ENCODE data around the gene MRPL45.

Gene MRPL45

DNA sequence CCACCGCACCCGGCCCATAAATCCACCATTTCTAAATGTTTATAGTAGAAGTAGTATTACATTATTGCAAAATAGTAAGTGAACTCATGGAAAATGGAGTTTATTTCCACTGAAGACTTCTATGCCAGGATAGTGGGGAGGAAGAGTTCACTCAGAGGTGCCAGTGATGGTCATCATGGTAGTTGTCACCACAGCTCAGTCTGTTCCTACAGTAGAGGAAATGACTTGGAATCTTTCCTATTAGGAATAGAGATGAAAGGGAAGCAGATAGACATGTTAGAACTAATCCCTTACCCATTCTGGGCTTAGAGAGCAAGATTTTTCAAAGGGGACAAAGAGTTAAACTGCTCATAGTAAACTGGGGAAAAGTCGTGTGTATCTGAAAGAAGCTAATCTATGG lies 20.1 kb downstream of the MRPL45 start:
- no peaks in the 10 kb centered on the region for H3K79me2 ChIP-seq (ENCODE audit: low read length)
- no peak overlapping the region for H3K9ac ChIP-seq (ENCODE audit: low read length)
- H3K4me1 ChIP-seq (ENCODE audit: low read length), result no peaks in the 10 kb centered on the region
- H3K4me2 ChIP-seq (ENCODE audit: low read length), result no peak overlapping the region
- peaks cover 10% of the 10 kb centered on the region for H3K36me3 ChIP-seq (replicated peaks; ENCODE audit: low read depth, low read length)
- TF ChIP-seq, protein P1, sequence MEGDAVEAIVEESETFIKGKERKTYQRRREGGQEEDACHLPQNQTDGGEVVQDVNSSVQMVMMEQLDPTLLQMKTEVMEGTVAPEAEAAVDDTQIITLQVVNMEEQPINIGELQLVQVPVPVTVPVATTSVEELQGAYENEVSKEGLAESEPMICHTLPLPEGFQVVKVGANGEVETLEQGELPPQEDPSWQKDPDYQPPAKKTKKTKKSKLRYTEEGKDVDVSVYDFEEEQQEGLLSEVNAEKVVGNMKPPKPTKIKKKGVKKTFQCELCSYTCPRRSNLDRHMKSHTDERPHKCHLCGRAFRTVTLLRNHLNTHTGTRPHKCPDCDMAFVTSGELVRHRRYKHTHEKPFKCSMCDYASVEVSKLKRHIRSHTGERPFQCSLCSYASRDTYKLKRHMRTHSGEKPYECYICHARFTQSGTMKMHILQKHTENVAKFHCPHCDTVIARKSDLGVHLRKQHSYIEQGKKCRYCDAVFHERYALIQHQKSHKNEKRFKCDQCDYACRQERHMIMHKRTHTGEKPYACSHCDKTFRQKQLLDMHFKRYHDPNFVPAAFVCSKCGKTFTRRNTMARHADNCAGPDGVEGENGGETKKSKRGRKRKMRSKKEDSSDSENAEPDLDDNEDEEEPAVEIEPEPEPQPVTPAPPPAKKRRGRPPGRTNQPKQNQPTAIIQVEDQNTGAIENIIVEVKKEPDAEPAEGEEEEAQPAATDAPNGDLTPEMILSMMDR (IDR thresholded peaks at IDR 0.05; ENCODE audit: low read depth, low read length), result no peak
- TF ChIP-seq EZH2phosphoT487 (IDR thresholded peaks at IDR 0.05; ENCODE audit: low read depth), result no peak
- H3K4me3 ChIP-seq (ENCODE audit: low read length), result no peak overlapping the region
- H3K27me3 ChIP-seq (ENCODE audit: low read depth, low read length), result no peaks in the 10 kb centered on the region
- no peak overlapping the region for H3K27ac ChIP-seq (ENCODE audit: low read length)
- H4K20me1 ChIP-seq (ENCODE audit: insufficient read depth, low read length), result no peaks in the 10 kb centered on the region
- H2AFZ ChIP-seq (ENCODE audit: low read depth, low read length), result no peak overlapping the region
- H3K9me3 ChIP-seq (ENCODE audit: insufficient read depth, low read length), result no peaks in the 10 kb centered on the region

DNA sequence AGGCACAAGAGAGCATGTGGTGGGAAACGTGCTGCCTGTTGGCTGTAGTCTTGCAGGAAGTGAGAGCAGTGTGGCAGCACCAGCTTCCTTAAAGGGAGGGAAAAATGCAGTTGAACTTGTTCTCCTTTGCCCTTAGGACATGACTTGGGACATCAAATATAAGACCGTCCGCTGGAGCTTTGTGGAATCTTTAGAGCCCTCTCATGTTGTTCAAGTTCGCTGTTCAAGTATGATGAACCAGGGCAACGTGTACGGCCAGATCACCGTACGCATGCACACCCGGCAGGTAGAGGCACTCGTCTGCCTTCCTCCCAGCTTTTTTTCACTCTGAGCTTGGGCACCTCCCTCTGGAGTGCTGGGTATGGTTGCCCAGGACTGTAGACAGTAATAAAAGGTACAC lies 23.5 kb downstream of the MRPL45 start:
- no peak for TF ChIP-seq EZH2phosphoT487 (IDR thresholded peaks at IDR 0.05; ENCODE audit: low read depth)
- TF ChIP-seq, protein P1 (IDR thresholded peaks at IDR 0.05; ENCODE audit: low read depth, low read length), result no peak
- Histone ChIP-seq H3K36me3 (replicated peaks; ENCODE audit: low read depth, low read length) (peaks cover 20% of the 10 kb centered on the region), H3K27ac (ENCODE audit: low read length) (no peak overlapping the region), H3K79me2 (ENCODE audit: low read length) (no peaks in the 10 kb centered on the region), H3K4me1 (ENCODE audit: low read length) (no peaks in the 10 kb centered on the region), H3K4me2 (ENCODE audit: low read length) (no peak overlapping the region), H3K4me3 (ENCODE audit: low read length) (no peak overlapping the region), H2AFZ (ENCODE audit: low read depth, low read length) (no peak overlapping the region), H3K27me3 (ENCODE audit: low read depth, low read length) (no peaks in the 10 kb centered on the region), H3K9me3 (ENCODE audit: insufficient read depth, low read length) (no peaks in the 10 kb centered on the region), H4K20me1 (ENCODE audit: insufficient read depth, low read length) (no peaks in the 10 kb centered on the region), H3K9ac (ENCODE audit: low read length) (no peak overlapping the region)

DNA sequence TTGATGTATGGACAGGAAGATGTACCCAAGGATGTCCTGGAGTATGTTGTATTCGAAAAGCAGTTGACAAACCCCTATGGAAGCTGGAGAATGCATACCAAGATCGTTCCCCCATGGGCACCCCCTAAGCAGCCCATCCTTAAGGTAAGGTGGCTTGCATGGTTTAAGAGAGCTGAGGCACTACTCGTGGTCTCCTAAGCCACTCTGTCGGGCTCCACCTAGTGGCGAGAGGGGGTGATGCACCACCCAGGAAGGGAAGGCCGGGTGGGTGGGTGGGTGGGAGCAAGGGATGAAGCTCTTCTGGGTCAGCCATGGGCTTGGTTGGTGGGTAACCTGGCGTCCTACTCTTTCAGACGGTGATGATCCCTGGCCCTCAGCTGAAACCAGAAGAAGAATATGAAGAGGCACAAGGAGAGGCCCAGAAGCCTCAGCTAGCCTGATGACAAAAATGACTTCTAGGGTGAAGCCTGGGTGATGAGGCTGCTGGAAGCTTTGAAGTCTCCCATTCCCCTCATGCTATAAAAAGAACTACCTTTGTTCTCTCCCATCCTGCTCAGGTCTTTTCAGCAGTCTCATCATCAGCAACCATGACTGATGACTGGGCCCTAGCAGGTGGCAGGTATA lies 25.3 kb downstream of the MRPL45 start:
- Histone ChIP-seq H3K27ac (ENCODE audit: low read length) (no peak overlapping the region), H3K4me1 (ENCODE audit: low read length) (no peaks in the 10 kb centered on the region), H2AFZ (ENCODE audit: low read depth, low read length) (no peak overlapping the region), H3K4me3 (ENCODE audit: low read length) (no peak overlapping the region), H3K27me3 (ENCODE audit: low read depth, low read length) (no peaks in the 10 kb centered on the region), H3K9ac (ENCODE audit: low read length) (no peak overlapping the region), H3K4me2 (ENCODE audit: low read length) (no peak overlapping the region), H3K9me3 (ENCODE audit: insufficient read depth, low read length) (no peaks in the 10 kb centered on the region), H3K36me3 (replicated peaks; ENCODE audit: low read depth, low read length) (peaks cover 14% of the 10 kb centered on the region), H4K20me1 (ENCODE audit: insufficient read depth, low read length) (no peaks in the 10 kb centered on the region), H3K79me2 (ENCODE audit: low read length) (no peaks in the 10 kb centered on the region)
- TF ChIP-seq, protein P1 (IDR thresholded peaks at IDR 0.05; ENCODE audit: low read depth, low read length), result peak; percentile 28
- TF ChIP-seq EZH2phosphoT487 (IDR thresholded peaks at IDR 0.05; ENCODE audit: low read depth), result no peak

DNA sequence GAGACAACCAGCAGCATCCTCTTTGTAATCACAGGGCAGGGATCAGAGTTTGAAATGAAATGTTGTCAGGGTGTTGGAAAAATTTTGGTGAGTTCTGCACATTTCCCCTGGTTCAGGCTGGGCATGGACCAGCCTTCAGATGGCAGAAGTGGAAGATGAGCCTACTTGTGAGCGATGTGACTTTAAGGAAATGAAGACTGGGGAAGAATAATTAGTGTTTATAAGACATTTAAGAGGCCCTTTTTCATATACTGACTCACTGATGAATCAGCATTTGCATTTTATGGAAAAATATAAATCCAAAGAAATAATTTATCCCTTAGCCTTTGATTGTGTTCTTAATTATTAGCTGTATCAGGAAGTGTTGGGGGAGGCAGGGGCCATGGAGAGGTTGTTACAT lies 25.9 kb downstream of the MRPL45 start:
- no peak overlapping the region for H3K9ac ChIP-seq (ENCODE audit: low read length)
- H3K4me3 ChIP-seq (ENCODE audit: low read length), result no peak overlapping the region
- peaks cover 14% of the 10 kb centered on the region for H3K36me3 ChIP-seq (replicated peaks; ENCODE audit: low read depth, low read length)
- H3K79me2 ChIP-seq (ENCODE audit: low read length), result no peaks in the 10 kb centered on the region
- no peak overlapping the region for H2AFZ ChIP-seq (ENCODE audit: low read depth, low read length)
- H3K4me1 ChIP-seq (ENCODE audit: low read length), result no peaks in the 10 kb centered on the region
- H3K9me3 ChIP-seq (ENCODE audit: insufficient read depth, low read length), result no peaks in the 10 kb centered on the region
- no peak overlapping the region for H3K4me2 ChIP-seq (ENCODE audit: low read length)
- TF ChIP-seq, protein P1 (IDR thresholded peaks at IDR 0.05; ENCODE audit: low read depth, low read length), result no peak
- no peak for TF ChIP-seq EZH2phosphoT487 (IDR thresholded peaks at IDR 0.05; ENCODE audit: low read depth)
- H3K27ac ChIP-seq (ENCODE audit: low read length), result no peak overlapping the region
- H3K27me3 ChIP-seq (ENCODE audit: low read depth, low read length), result no peaks in the 10 kb centered on the region
- no peaks in the 10 kb centered on the region for H4K20me1 ChIP-seq (ENCODE audit: insufficient read depth, low read length)

Data from OCI-LY3 (cell line).